Osteoblast (primary cell): ENCODE data around the gene MYO5B. TPM values are rescaled to one million over a fixed set of nuclear protein-coding genes. Genes with fewer than 3 reads are reported as not detected.

ENCODE experiments used
- DNase-seq: peaks from one replicate; pipeline ENCODE4 v3.0.0; 2011; ENCODE audit warnings: low spot score, mixed read lengths; ENCODE audit not compliant: insufficient read length; ENCODE audit errors: missing footprints
- H2AFZ ChIP-seq: 2 replicates; pipeline ENCODE4 v1.6.0; 2011; ENCODE audit warnings: mild to moderate bottlenecking, low read length
- H3K27ac ChIP-seq: 2 replicates; pipeline ENCODE4 v1.5.1; 2011; ENCODE audit warnings: mild to moderate bottlenecking, low read depth, low read length, moderate library complexity
- H3K27me3 ChIP-seq: 2 replicates; pipeline ENCODE4 v1.6.0; 2012; ENCODE audit warnings: mild to moderate bottlenecking, control low read depth, inconsistent platforms, low read length, moderate library complexity; ENCODE audit not compliant: insufficient read depth
- H3K36me3 ChIP-seq: 2 replicates; pipeline ENCODE4 v1.5.1; 2011; ENCODE audit warnings: mild to moderate bottlenecking, low read length, control low read depth, moderate library complexity; ENCODE audit not compliant: insufficient read depth
- H3K4me1 ChIP-seq: 2 replicates; pipeline ENCODE4 v1.5.1; 2011; ENCODE audit warnings: mild to moderate bottlenecking, low read length, control low read depth, moderate library complexity; ENCODE audit not compliant: insufficient read depth
- H3K4me2 ChIP-seq: 2 replicates; pipeline ENCODE4 v1.6.0; 2011; ENCODE audit warnings: mild to moderate bottlenecking, low read length; ENCODE audit not compliant: insufficient read depth
- H3K4me3 ChIP-seq: fragments of 200-600 bp; sonication (generic); 3 replicates; pipeline ENCODE4 v1.5.1; 2012; ENCODE audit warnings: mild to moderate bottlenecking, low read length, inconsistent platforms; ENCODE audit not compliant: insufficient read depth
- H3K79me2 ChIP-seq: 2 replicates; pipeline ENCODE4 v1.6.0; 2012; ENCODE audit warnings: mild to moderate bottlenecking, low read length, control low read depth, inconsistent platforms; ENCODE audit not compliant: insufficient read depth
- H3K9me3 ChIP-seq: 2 replicates; pipeline ENCODE4 v1.5.1; 2011; ENCODE audit warnings: low read depth, low read length, control low read depth
- H4K20me1 ChIP-seq: 2 replicates; pipeline ENCODE4 v1.6.0; 2012; ENCODE audit warnings: mild to moderate bottlenecking, low read length, control low read depth; ENCODE audit not compliant: insufficient read depth
- total RNA-seq: library from RNA; depleted of rRNA; stranded (reverse); fragments of >200 nt; gene quantifications from 2 replicates; pipeline ENCODE4 v1.2.3, GENCODE V29; 2012
- TF ChIP-seq, protein P1 (sequence below): IDR thresholded peaks from 2 replicates; pipeline ENCODE4 v1.5.1; 2011; ENCODE audit warnings: mild to moderate bottlenecking, low read depth, low read length, moderate library complexity; ENCODE audit errors: extremely low read depth

Gene MYO5B
- total RNA-seq, 1 donor = 0.36 TPM

DNA sequence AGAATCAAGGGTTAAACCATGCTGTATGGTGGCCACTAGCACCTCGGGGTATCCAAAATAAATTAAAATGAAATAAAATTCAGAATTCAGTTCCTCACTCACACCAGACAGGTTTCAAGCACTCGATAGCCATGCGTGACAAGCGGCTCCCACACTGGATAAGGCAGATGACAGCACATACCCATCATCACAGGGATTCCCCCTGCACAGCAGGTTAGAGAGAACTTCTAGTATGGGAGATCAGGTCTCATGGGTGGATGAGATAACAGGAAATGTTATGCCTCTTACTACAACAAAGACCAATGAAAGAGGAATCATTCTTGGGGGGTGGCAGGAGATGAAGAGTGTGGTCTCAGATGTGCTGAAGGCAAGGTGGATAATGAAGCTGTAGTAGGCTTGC lies 259.7 kb downstream of the MYO5B start:
- Histone ChIP-seq H2AFZ (no peak overlapping the region), H4K20me1 (no peaks in the 10 kb centered on the region), H3K4me1 (no peaks in the 10 kb centered on the region), H3K9me3 (no peaks in the 10 kb centered on the region), H3K27ac (no peak overlapping the region), H3K36me3 (no peaks in the 10 kb centered on the region), H3K27me3 (peaks cover 3% of the 10 kb centered on the region), H3K79me2 (no peaks in the 10 kb centered on the region), H3K4me3 (no peak overlapping the region), H3K4me2 (no peak overlapping the region)
- no peak for DNase-seq
- TF ChIP-seq, protein P1, sequence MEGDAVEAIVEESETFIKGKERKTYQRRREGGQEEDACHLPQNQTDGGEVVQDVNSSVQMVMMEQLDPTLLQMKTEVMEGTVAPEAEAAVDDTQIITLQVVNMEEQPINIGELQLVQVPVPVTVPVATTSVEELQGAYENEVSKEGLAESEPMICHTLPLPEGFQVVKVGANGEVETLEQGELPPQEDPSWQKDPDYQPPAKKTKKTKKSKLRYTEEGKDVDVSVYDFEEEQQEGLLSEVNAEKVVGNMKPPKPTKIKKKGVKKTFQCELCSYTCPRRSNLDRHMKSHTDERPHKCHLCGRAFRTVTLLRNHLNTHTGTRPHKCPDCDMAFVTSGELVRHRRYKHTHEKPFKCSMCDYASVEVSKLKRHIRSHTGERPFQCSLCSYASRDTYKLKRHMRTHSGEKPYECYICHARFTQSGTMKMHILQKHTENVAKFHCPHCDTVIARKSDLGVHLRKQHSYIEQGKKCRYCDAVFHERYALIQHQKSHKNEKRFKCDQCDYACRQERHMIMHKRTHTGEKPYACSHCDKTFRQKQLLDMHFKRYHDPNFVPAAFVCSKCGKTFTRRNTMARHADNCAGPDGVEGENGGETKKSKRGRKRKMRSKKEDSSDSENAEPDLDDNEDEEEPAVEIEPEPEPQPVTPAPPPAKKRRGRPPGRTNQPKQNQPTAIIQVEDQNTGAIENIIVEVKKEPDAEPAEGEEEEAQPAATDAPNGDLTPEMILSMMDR = no peak

DNA sequence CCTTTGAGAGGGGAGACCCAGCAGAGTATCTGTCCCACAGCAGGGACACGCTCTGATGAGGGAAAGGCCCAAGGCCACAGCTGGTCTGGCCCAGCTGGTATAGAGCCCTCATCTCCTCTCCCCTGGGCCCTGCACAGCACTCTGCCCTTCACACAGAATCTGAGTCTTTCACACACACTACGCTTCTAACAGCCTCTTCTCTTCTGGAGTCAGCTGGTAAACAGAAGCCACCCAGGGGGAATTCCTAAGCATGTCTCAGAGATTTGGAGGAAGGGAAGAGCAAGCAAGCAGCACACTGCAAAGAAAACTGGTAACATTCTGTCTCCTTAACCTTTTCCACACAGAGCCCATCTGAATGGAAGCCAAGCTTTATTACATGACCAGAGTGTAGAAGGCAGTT lies 260.5 kb downstream of the MYO5B start:
- Histone ChIP-seq H3K36me3 (no peaks in the 10 kb centered on the region), H3K4me2 (no peak overlapping the region), H3K27me3 (peaks cover 3% of the 10 kb centered on the region), H3K4me3 (no peak overlapping the region), H3K79me2 (no peaks in the 10 kb centered on the region), H2AFZ (no peak overlapping the region), H3K9me3 (no peaks in the 10 kb centered on the region), H3K4me1 (no peaks in the 10 kb centered on the region), H4K20me1 (no peaks in the 10 kb centered on the region), H3K27ac (no peak overlapping the region)
- TF ChIP-seq, protein P1 = no peak
- no peak for DNase-seq

DNA sequence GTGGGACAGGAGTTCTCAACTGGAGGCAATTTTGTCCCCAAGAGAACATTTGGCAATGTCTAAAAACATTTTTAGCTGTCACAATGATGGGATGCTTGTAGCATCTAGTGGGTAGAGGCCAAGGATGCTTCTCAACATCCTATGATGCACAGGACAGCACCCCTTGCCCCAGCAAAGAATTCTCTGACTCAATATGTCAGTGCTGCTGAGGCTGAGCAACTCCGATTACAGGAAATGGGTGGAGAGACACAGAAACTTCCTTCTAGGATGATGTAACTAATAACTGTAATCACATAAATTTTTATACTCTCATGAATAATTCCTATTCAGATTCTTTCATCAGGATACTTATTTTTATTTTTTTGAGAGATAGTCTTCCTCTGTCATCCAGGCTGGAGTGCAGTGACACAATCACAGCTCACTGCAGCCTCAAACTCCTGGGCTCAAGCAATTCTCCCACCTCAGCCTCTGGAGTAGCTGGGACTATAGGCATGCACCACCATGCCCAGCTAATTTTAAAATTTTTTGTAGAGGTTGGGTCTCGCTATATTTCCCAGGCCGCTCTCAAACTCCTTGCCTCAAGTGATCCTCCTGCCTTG lies 261.3 kb downstream of the MYO5B start:
- Histone ChIP-seq H3K27me3 (peaks cover 3% of the 10 kb centered on the region), H2AFZ (no peak overlapping the region), H3K9me3 (no peaks in the 10 kb centered on the region), H3K36me3 (no peaks in the 10 kb centered on the region), H3K79me2 (no peaks in the 10 kb centered on the region), H4K20me1 (no peaks in the 10 kb centered on the region), H3K4me2 (no peak overlapping the region), H3K4me1 (no peaks in the 10 kb centered on the region), H3K27ac (no peak overlapping the region), H3K4me3 (no peak overlapping the region)
- no peak for DNase-seq
- TF ChIP-seq, protein P1 = no peak

DNA sequence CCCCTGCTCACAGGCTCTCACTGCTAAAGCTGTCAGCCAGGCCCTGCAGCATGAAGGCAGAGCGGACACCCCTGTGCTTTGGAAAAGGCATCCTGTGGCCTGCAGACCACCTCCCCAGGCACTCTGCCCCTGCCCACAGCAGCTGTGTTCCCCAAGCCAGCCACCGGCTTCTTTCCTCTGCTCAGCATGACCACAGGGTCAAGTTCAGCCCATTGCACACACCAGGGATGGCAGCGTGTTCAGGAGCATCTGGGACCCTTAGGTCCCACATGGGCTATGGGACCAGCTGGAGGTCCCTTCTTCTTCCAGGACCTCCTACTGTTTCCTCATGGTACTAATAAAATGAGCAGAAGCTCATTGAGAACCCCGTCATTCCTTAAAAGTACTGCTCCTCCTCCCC lies 263.2 kb downstream of the MYO5B start:
- H3K27me3 ChIP-seq = peaks cover 3% of the 10 kb centered on the region
- H3K9me3 ChIP-seq = no peaks in the 10 kb centered on the region
- no peak for DNase-seq
- no peak overlapping the region for H3K4me3 ChIP-seq
- no peak overlapping the region for H3K4me2 ChIP-seq
- no peaks in the 10 kb centered on the region for H4K20me1 ChIP-seq
- H3K79me2 ChIP-seq = no peaks in the 10 kb centered on the region
- H2AFZ ChIP-seq = no peak overlapping the region
- no peaks in the 10 kb centered on the region for H3K36me3 ChIP-seq
- no peak overlapping the region for H3K27ac ChIP-seq
- H3K4me1 ChIP-seq = no peaks in the 10 kb centered on the region
- TF ChIP-seq, protein P1 = no peak
